ENCODE measurements around the gene TECPR2. TPM values are rescaled to one million over a fixed set of nuclear protein-coding genes. Genes with fewer than 3 reads are reported as not detected.

Gene TECPR2
- total RNA-seq, 1 experiment from 2014 or later: 21.3 TPM

DNA sequence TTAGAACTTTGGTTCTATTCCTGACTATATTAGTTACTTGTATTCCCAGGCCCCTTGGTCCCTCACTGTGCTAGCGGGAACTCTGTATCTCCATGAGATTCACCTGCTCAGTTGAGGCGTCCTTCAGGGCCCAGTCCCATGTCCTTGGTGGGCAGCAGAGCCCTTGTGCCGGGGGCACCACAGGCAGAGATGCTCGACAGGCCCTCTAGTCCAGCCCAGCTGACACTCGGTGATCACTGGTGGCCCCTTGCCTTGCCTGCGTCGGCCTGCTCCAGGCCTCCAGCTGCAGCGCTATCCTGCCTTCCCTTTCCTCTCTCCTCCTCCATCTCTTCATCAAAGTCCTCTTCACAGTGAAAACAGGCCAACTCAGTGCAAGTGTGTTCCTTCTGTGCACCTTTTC lies 76.8 kb downstream of the TECPR2 start:
- CTCF ChIA-PET: interaction anchor here (0.9 to 5.7 kb wide), 2 partner anchors 59 to 84 kb away, joined by 4 to 64 read pairs; no protein-coding TSS in a partner anchor
- Mint-ChIP-seq H3K27ac (no peak overlapping the region), H3K4me3 (no peak overlapping the region), H3K27me3 (ENCODE audit: low read depth) (no peaks in the 10 kb centered on the region), H3K36me3 (peaks cover 19% of the 10 kb centered on the region), H3K9me3 (no peaks in the 10 kb centered on the region), H3K4me1 (peaks cover 6% of the 10 kb centered on the region)
- POLR2A ChIA-PET: no interaction called here
- DNase-seq (ENCODE audit: low spot score): no peak
- ATAC-seq: no peak
- TF ChIP-seq TEAD4 (CRISPR knock-in tag; IDR thresholded peaks at IDR 0.05): no peak
- no peak for TF ChIP-seq FOXP1 (CRISPR knock-in tag; IDR thresholded peaks at IDR 0.05; ENCODE audit: borderline replicate concordance)
- TF ChIP-seq ZNF263 (CRISPR knock-in tag; IDR thresholded peaks at IDR 0.05; ENCODE audit: low read depth): no peak
- TF ChIP-seq ZNF219 (CRISPR knock-in tag; IDR thresholded peaks at IDR 0.05; ENCODE audit: borderline replicate concordance): no peak
- TF ChIP-seq ZNF416 (CRISPR knock-in tag; IDR thresholded peaks at IDR 0.05): no peak
- TF ChIP-seq STAT6 (CRISPR knock-in tag; conservative IDR thresholded peaks at IDR 0.05; ENCODE audit: low read depth): no peak
- no peak for TF ChIP-seq GTF2I (CRISPR knock-in tag; conservative IDR thresholded peaks at IDR 0.05)
- TF ChIP-seq, protein P1, sequence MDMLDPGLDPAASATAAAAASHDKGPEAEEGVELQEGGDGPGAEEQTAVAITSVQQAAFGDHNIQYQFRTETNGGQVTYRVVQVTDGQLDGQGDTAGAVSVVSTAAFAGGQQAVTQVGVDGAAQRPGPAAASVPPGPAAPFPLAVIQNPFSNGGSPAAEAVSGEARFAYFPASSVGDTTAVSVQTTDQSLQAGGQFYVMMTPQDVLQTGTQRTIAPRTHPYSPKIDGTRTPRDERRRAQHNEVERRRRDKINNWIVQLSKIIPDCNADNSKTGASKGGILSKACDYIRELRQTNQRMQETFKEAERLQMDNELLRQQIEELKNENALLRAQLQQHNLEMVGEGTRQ (CRISPR knock-in tag; IDR thresholded peaks at IDR 0.05): no peak
- no peak for TF ChIP-seq E2F1 (CRISPR knock-in tag; IDR thresholded peaks at IDR 0.05)
- TF ChIP-seq ATF2 (CRISPR knock-in tag; IDR thresholded peaks at IDR 0.05; ENCODE audit: borderline replicate concordance, low read depth): no peak
- TF ChIP-seq TP53 (CRISPR knock-in tag; IDR thresholded peaks at IDR 0.05): no peak
- TF ChIP-seq EMX1 (CRISPR knock-in tag; IDR thresholded peaks at IDR 0.05): no peak
- TF ChIP-seq ZNF423 (CRISPR knock-in tag; IDR thresholded peaks at IDR 0.05): no peak
- no peak for TF ChIP-seq ZNF396 (CRISPR knock-in tag; IDR thresholded peaks at IDR 0.05; ENCODE audit: borderline replicate concordance)
- TF ChIP-seq SOX15 (CRISPR knock-in tag; IDR thresholded peaks at IDR 0.05): no peak
- TF ChIP-seq, protein P2, sequence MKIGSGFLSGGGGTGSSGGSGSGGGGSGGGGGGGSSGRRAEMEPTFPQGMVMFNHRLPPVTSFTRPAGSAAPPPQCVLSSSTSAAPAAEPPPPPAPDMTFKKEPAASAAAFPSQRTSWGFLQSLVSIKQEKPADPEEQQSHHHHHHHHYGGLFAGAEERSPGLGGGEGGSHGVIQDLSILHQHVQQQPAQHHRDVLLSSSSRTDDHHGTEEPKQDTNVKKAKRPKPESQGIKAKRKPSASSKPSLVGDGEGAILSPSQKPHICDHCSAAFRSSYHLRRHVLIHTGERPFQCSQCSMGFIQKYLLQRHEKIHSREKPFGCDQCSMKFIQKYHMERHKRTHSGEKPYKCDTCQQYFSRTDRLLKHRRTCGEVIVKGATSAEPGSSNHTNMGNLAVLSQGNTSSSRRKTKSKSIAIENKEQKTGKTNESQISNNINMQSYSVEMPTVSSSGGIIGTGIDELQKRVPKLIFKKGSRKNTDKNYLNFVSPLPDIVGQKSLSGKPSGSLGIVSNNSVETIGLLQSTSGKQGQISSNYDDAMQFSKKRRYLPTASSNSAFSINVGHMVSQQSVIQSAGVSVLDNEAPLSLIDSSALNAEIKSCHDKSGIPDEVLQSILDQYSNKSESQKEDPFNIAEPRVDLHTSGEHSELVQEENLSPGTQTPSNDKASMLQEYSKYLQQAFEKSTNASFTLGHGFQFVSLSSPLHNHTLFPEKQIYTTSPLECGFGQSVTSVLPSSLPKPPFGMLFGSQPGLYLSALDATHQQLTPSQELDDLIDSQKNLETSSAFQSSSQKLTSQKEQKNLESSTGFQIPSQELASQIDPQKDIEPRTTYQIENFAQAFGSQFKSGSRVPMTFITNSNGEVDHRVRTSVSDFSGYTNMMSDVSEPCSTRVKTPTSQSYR (CRISPR knock-in tag; IDR thresholded peaks at IDR 0.05): no peak
- TF ChIP-seq IRF1 (CRISPR knock-in tag; IDR thresholded peaks at IDR 0.05): no peak
